ENCODE data around the gene ARHGAP6. TPM values are rescaled to one million over a fixed set of nuclear protein-coding genes. Genes with fewer than 3 reads are reported as not detected.
"Not testable (repeated sequence)": the region's sequence is repeated elsewhere in the genome, so short reads cannot be mapped to it uniquely, and the experiment has no call there.

The ARHGAP6 gene
- total RNA-seq, 3 donors from 2014 or later: 10.1 to 32.6 (median 14.7) TPM

DNA sequence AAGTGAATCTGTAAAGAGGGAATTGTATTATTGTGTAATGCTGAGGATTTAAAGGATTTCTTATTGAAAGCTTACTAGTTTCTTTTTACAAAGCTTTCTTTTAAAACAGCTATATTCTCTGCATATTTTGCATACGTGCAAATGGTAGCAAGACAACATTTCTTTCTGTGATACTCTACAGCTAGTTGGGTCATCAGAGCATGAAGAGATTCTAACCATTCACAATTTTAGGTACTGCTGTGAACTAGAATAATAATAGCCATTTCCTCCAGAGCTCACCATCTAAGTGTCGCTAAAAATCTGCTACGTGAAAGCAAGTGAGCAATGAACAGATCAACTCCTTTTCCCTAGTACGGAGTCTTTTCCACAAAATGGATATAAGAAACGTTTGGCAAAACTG, 37.3 kb downstream of the ARHGAP6 start:
- Histone ChIP-seq H3K9me3 (peaks cover 0 to 14% of the 10 kb centered on the region in 2 donors), H3K4me3 (no peak overlapping the region)

DNA sequence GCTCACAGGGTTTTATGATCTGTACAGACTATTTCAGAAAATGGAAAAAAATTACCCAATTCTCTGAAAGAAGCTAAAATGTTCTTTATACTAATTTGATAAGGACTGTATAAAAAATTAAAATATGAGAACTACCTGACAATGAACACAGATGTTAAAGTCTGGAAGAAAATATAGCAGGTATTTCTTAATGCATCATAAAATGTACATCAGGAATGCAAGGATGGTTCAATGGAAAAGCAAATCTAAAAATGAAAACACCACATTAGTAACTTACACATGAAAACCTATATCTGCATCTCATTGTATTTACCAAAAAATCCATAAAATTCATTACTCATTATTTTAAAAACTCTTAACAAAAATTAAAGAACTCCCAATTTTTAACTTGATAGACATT, 39.4 kb downstream of the ARHGAP6 start:
- DNase-seq (ENCODE audit: low spot score in 2 of 2): no peak
- Histone ChIP-seq H3K4me1 (no peaks in the 10 kb centered on the region), H3K36me3 (no peaks in the 10 kb centered on the region), H3K9me3 (peaks cover 0 to 22% of the 10 kb centered on the region in 2 donors), H3K27ac (no peak overlapping the region), H3K4me3 (no peak overlapping the region), H3K27me3 (no peaks in the 10 kb centered on the region)
- intact Hi-C loops (cut with DNase I; ENCODE audit: low total_unique reads): no loop called here
- TF ChIP-seq POLR2AphosphoS5 (IDR thresholded peaks at IDR 0.05) (no peak), POLR2A (IDR thresholded peaks at IDR 0.05) (no peak)
- TF ChIP-seq, protein P1, sequence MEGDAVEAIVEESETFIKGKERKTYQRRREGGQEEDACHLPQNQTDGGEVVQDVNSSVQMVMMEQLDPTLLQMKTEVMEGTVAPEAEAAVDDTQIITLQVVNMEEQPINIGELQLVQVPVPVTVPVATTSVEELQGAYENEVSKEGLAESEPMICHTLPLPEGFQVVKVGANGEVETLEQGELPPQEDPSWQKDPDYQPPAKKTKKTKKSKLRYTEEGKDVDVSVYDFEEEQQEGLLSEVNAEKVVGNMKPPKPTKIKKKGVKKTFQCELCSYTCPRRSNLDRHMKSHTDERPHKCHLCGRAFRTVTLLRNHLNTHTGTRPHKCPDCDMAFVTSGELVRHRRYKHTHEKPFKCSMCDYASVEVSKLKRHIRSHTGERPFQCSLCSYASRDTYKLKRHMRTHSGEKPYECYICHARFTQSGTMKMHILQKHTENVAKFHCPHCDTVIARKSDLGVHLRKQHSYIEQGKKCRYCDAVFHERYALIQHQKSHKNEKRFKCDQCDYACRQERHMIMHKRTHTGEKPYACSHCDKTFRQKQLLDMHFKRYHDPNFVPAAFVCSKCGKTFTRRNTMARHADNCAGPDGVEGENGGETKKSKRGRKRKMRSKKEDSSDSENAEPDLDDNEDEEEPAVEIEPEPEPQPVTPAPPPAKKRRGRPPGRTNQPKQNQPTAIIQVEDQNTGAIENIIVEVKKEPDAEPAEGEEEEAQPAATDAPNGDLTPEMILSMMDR (IDR thresholded peaks at IDR 0.05): no peak

More for the DNA sequence above, 37.3 kb downstream of the ARHGAP6 start:
- no peak overlapping the region for H3K27ac ChIP-seq
- H3K36me3 ChIP-seq: no peaks in the 10 kb centered on the region
- peaks cover 0 to 10% of the 10 kb centered on the region in 2 donors for H3K27me3 ChIP-seq
- H3K4me1 ChIP-seq: no peaks in the 10 kb centered on the region
- TF ChIP-seq POLR2AphosphoS5 (IDR thresholded peaks at IDR 0.05): no peak
- TF ChIP-seq, protein P1 (IDR thresholded peaks at IDR 0.05): no peak
- TF ChIP-seq POLR2A (IDR thresholded peaks at IDR 0.05): no peak
- DNase-seq (ENCODE audit: low spot score in 2 of 2): no peak
- intact Hi-C loops (cut with DNase I; ENCODE audit: low total_unique reads): no loop called here

DNA sequence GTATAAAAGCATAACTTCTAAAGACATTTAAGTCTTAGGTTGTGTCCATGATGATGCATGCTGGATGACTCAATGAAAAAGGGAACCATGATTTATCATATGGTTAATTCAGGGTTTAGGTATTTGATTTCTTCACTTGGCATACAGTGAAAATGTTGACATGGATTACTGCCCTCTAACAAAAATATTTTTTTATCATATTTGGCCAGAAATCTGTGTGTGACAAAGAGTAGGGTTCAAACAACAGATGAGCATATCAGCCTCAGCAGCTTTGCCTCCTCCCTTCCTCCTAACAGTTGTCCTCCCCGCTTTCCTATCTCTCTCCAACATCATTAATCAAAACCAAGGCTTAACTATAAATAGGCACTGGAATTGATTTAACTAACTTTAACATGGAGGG, 46.3 kb downstream of the ARHGAP6 start:
- no peak for TF ChIP-seq POLR2A (IDR thresholded peaks at IDR 0.05)
- no peak for TF ChIP-seq POLR2AphosphoS5 (IDR thresholded peaks at IDR 0.05)
- TF ChIP-seq, protein P1 (IDR thresholded peaks at IDR 0.05): no peak
- H3K4me3 ChIP-seq: no peak overlapping the region
- peaks cover 0 to 7% of the 10 kb centered on the region in 2 donors for H3K9me3 ChIP-seq
- intact Hi-C loops (cut with DNase I; ENCODE audit: low total_unique reads): no loop called here
- H3K27ac ChIP-seq: no peak overlapping the region
- no peaks in the 10 kb centered on the region for H3K4me1 ChIP-seq
- DNase-seq (ENCODE audit: low spot score in 2 of 2): no peak
- no peaks in the 10 kb centered on the region for H3K36me3 ChIP-seq
- peaks cover 0 to 4% of the 10 kb centered on the region in 2 donors for H3K27me3 ChIP-seq

DNA sequence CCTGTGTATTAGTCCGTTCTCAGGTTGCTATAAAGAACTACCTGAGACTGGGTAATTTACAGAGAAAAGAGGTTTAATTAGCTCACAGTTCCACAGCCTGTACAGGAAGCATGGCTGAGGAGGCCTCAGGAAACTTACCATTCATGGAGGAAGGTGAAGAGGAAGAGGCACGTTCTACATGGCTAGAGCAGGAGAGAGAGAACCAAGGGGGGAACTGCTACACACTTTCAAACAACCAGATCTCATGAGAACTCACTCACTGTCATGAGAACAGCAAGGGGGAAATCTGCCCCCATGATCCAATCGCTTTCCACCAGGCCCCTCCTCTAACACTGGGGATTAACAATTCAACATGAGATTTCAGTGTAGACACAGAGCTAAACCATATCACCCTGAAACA, 51.5 kb downstream of the ARHGAP6 start:
- H3K27ac ChIP-seq; DNase-seq (ENCODE audit: low spot score in 2 of 2); H3K9me3 ChIP-seq; H3K4me1 ChIP-seq; intact Hi-C loops (cut with DNase I; ENCODE audit: low total_unique reads); H3K4me3 ChIP-seq; H3K36me3 ChIP-seq: not testable (repeated sequence)
- H3K27me3 ChIP-seq: peaks cover 0 to 11% of the 10 kb centered on the region in 2 donors

DNA sequence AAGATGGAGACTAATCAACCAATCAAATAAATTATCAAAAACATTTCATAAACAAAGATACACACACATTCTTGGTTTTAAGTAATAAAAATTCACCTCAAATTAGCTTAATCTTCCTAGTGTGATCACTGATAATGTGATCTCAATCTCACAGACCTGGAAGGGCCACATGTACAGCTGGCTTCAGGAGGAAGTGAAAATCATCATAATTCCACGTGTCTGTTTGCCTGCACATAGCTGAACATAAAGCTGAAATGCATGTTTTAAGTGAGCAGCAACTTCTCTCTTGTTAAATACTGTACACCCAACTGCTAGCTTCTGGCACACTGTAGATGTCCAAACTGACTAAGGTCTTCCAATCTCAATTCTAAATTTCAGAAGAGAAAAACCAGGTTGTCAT, 53.8 kb downstream of the ARHGAP6 start:
- TF ChIP-seq, protein P1 (IDR thresholded peaks at IDR 0.05): no peak
- TF ChIP-seq POLR2AphosphoS5 (IDR thresholded peaks at IDR 0.05) (no peak), POLR2A (IDR thresholded peaks at IDR 0.05) (no peak)
- H3K4me3 ChIP-seq: no peak overlapping the region

DNA sequence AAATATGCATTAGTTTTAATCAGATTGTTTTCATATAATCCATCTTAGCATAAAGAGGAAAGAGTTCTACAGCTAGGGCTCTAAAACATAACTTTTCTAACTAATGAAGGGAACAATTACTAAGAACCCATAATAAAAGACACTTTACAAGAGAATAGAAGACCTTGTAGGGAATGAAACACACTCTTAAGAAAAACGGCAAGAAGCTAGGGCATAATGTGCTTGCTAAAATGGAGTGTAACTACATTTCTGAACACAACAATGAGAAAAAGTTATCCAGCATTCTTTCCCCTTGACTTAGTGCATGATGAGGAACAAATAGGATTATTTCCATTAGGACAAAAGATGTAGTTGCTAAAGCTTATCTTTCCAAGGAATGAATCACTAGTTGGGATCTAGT, 54.6 kb downstream of the ARHGAP6 start:
- H3K4me1 ChIP-seq: no peaks in the 10 kb centered on the region
- H3K4me3 ChIP-seq: no peak overlapping the region
- H3K27ac ChIP-seq: no peak overlapping the region
- TF ChIP-seq, protein P1 (IDR thresholded peaks at IDR 0.05): no peak
- no peak for TF ChIP-seq POLR2A (IDR thresholded peaks at IDR 0.05)
- TF ChIP-seq POLR2AphosphoS5 (IDR thresholded peaks at IDR 0.05): no peak
- no peaks in the 10 kb centered on the region for H3K36me3 ChIP-seq
- H3K27me3 ChIP-seq: peaks cover 0 to 13% of the 10 kb centered on the region in 2 donors
- intact Hi-C loops (cut with DNase I; ENCODE audit: low total_unique reads): no loop called here
- H3K9me3 ChIP-seq: no peaks in the 10 kb centered on the region
- no peak for DNase-seq (ENCODE audit: low spot score in 2 of 2)

More for the DNA sequence above, 53.8 kb downstream of the ARHGAP6 start:
- H3K36me3 ChIP-seq: no peaks in the 10 kb centered on the region
- H3K9me3 ChIP-seq: no peaks in the 10 kb centered on the region
- peaks cover 0 to 13% of the 10 kb centered on the region in 2 donors for H3K27me3 ChIP-seq
- intact Hi-C loops (cut with DNase I; ENCODE audit: low total_unique reads): no loop called here
- H3K27ac ChIP-seq: no peak overlapping the region
- no peak for DNase-seq (ENCODE audit: low spot score in 2 of 2)
- no peaks in the 10 kb centered on the region for H3K4me1 ChIP-seq
